Esophagus mucosa (tissue), 1 donor: Measurements from ENCODE around the gene NPAS2. TPM values are rescaled to one million over a fixed set of nuclear protein-coding genes. Genes with fewer than 3 reads are reported as not detected.

Experiments used
- ATAC-seq: fragments of 200-7000 bp; cut with Tn5 transposase; one replicate; pipeline ENCODE4 v1.9.1; 2020
- total RNA-seq: library from RNA; stranded (reverse); gene quantifications from one replicate; pipeline ENCODE4 v1.2.4, GENCODE V29; 2023
- donor health status: DM: yes; HTN: yes; CAD: no.

Gene NPAS2, protein sequence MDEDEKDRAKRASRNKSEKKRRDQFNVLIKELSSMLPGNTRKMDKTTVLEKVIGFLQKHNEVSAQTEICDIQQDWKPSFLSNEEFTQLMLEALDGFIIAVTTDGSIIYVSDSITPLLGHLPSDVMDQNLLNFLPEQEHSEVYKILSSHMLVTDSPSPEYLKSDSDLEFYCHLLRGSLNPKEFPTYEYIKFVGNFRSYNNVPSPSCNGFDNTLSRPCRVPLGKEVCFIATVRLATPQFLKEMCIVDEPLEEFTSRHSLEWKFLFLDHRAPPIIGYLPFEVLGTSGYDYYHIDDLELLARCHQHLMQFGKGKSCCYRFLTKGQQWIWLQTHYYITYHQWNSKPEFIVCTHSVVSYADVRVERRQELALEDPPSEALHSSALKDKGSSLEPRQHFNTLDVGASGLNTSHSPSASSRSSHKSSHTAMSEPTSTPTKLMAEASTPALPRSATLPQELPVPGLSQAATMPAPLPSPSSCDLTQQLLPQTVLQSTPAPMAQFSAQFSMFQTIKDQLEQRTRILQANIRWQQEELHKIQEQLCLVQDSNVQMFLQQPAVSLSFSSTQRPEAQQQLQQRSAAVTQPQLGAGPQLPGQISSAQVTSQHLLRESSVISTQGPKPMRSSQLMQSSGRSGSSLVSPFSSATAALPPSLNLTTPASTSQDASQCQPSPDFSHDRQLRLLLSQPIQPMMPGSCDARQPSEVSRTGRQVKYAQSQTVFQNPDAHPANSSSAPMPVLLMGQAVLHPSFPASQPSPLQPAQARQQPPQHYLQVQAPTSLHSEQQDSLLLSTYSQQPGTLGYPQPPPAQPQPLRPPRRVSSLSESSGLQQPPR
- total RNA-seq: 63.6 TPM

DNA sequence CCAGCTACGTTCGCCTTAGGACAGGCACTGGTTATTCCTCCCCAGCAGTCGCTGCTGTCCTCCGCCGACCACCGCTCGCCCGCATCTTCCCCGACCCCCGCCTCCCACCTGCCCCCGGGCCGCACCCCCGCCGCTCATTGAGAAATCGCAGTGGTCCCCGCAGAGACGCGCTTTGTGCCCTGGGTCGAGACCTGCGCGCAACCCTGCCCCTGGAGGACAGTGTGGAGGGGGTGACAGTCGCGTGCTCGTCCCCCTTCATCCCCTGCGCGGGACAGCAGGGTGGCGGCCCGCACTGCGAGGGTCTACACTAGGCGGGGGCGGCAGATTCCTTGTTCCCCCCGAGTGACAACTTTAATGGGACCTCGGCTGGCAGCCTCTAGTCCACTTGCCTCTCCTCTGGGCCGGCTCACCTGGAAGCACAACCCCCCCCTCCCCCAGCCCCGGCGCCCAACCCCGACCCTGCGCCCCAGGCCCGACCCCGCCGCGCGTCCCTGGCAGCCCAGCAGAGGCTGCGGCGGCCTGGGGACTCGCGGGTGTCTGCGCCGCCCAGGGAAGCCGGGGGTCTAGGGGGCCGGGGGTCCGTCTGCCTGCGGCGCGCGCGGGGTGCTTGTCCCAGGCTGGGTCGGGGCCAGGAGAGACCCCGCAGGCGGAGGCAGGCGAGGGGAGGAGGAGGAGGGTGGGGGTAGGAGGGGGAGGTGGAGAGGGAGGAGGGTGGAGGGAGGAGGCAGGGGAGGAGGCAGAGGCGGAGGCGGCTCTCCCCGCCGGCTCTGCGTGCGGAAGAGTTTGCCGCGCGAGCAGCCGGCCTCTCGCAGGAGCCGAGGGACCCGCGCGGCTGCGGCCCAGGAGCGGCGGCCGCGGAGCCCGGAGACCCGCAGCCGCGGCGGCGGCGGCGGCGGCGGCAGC is at the start of gene NPAS2:
Gene NPAS2, plus strand, starts transcription at position 770 of the 903 bp plus-strand sequence. CDS start 84,616 bp downstream, outside the sequence.
- peak; percentile 37 for ATAC-seq

DNA sequence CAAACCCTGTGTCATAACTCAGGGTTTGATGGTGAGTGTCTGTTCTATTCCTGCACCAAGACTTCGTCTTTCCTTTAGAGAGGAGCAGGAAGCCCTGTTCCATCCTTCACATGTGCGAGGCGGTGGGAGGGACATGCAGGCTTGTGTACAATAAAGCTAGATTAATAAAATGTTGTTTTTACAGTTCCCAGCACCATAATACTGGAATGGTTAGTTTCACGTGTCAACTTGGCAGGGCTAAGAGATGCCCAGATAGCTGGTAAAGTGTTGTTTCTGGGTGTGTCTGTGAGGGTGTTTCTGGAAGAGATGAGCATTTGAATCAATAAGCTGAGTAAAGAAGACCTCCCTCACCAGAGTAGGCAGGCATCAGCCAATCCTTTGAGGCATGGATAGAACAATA is 48.8 kb upstream of the NPAS2 start:
- no peak for ATAC-seq

DNA sequence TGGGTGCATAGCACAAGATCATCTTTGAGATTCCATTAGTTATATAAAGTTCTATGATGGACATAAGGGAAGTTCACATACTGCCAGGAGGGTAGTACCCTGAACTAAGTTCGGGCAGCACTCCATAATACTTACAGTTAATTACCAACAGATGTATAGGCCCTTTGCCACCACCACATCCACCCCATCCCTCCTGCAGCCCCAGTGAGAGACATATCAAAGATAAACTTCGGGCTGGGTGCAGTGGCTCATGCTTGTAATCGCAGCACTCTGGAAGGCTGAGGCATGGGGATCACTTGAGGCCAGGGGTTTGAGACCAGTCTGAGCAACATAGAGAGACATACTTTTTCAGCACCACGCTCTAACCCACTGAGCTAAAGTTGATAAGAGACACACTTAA is 46.4 kb upstream of the NPAS2 start:
- no peak for ATAC-seq

DNA sequence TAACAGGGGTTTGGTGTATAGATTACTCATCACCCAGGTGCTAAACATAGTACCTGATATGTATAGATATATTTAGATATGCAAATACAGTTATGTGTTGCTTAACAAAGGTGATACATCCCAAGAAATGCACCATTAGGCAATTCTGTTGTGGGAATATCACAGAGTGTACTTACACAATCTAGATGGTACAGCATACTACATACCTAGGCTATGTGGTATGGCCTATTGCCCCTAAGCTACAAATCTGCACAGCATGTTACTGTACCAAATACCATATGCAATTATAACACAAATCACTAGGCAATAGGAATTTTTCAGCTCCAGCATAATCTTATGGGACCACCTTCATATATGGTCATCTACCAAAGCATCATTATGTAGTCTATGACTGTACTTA is 43.5 kb upstream of the NPAS2 start:
- no peak for ATAC-seq

DNA sequence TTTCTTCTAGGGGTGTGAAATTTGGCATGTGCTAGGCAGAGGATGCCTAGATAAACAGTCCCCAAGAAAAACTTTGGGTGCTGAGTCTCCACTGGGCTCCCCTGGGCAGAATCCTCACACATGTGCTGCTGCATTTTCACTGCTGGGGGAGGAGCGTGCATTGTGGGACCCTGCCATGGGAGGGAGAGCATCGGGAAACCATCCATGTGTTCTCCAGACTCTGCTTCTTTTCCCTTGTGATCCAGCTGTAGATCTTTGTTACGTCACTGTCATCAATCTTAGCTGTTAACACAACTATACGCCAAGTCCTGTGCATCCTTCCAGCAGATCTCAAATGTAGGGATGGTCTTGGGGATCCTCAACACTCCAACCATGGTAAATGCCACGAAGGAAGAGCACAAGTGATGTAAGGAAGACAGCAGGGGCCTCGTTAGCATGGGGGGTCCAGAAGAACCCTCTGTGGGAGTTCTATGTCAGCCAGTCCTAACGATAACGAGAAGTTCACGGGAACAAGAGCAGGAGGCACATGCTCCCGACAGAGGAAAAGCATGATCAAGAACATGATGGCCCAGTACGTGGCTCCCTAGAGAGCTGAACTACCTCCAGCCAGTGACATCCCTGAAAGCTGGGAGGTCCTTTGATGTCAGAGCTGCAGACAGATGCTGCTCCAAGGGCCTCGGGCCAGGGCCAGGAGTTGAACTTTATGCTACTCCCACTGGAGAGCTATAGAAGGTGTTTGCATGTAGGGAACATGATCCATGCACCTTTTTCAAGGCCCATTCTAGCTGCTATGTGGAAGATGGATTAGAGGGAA is 41.1 kb upstream of the NPAS2 start:
- no peak for ATAC-seq

DNA sequence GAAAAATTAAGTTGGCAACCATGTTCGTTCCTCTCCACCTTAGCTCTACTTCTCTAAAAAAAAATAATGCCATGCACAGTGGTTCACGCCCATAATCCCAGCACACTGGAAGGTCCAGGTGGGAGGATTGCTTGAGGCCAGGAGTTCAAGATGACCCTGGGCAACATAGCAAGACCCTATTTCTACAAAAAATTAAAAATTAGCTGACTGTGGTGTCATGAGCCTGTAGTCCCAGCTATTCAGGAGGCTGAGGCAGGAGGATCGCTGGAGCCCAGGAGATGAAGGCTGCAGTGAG is 40.1 kb upstream of the NPAS2 start:
- no peak for ATAC-seq

DNA sequence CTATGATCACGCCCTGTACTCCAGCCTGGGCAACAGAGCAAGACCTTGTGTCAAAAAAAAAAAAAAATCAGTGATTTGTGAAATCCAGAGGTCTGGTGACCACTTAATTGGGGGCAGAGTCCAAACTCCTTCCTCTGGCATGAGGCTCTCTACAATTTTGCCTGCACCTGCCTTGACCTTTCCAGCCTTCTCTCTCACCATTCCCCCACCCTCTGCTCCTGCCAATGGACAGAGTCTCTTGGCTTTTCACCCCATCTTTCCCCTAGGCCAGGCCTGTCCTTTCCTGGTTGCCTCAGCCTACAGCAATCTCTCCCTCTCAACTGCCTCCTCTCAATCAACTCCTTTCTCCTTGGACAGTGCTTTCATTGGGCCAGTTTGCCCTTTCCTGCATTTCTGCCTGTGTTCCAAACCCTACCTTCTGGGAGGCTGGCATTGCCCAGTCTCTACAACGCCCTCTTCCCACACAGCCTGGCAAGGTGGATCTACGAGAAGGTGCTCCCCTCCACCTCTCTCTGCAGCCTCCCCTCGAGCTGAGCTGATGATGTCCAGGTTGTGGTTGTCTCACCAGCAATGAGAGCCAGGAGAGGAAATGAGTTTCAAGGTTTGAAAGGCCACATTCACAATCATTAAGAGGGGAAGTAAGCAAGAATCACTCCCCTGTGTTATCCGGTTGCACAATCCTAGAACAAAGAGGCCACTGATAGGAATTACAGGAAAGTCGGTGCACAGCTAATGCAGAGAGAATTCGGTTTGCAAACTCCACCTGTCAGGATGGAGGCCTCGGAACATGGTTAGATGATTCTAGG is 39.5 kb upstream of the NPAS2 start:
- ATAC-seq: peak; percentile 71

DNA sequence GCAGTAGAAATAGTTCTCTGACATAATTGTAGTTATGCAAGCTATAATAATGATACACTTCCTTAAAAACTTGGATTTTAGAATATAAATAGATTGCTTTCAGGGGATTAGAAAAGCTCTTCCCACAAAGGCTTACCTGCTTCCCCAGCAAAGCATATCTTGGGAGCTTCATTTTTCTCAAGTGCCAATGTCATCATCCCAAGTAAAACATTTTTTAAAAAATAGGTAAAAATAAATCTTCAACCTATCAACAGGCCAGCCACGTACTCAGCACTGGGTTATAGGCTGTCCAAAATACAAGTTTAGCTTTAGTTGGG is 39.0 kb upstream of the NPAS2 start:
- ATAC-seq: no peak

DNA sequence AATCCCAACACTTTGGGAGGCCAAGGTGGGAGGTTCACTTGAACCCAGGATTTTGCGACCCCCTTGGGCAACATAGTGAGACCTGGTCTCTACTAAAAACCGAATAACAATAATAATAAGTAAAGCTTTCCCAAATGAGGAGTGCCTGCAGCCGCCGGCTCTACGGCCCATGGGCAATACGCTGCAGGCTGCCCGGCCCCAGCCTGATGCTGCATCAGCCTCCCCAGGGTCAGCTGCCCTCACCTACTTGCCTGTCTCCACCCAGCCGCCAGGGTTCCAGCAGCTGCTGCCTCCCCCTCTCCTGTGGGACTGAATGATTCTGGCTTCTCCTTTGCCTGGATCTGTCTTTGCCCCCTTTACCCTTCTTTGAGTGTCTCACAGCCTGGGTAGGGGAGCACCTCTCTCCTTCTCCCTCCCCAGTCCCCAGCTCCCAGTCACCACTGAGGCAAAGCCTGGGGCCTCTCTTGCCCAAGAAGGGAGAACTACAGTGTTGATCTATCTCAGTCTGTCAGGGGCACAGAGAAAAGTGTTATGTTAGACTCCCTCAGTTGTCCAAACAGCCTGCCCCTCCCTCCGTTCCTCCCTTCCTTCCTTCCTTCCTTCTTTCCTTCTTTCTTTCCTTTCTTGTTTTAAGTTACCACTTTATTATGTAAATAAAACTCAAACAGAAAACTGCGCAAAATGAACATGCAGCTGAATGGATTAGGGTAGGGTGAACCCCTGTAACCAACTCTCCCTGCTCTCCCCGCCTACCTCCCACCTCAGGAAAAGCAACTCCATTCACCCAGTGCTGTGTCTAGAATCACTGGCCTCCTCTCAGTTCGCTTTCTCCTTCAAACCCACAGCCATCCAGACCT is 38.2 kb upstream of the NPAS2 start:
- ATAC-seq: no peak

DNA sequence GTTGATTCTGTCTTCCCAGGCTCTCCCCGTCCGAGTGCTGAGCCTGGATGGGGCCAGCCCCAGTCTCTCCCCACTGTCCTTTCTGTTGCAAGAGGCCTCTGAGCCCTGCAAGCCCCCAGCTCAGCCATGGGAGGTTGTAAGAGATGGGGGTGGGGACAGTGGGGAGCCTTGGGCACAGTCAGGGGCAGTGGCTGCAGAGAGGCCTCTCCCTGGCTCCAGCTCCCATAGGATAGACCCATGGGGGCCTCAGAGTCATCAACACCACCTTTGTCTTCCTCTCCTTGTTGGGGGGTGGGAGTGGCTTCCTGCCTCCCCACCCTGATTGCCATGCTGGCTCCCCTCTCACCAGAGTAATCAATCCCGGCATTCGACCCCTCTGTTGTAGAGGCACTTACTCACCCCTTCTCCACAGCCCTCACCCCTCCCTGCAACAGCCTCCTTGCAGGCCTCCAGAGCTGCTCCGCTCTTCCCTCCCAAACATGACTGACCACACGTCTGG is 37.5 kb upstream of the NPAS2 start:
- ATAC-seq: no peak

DNA sequence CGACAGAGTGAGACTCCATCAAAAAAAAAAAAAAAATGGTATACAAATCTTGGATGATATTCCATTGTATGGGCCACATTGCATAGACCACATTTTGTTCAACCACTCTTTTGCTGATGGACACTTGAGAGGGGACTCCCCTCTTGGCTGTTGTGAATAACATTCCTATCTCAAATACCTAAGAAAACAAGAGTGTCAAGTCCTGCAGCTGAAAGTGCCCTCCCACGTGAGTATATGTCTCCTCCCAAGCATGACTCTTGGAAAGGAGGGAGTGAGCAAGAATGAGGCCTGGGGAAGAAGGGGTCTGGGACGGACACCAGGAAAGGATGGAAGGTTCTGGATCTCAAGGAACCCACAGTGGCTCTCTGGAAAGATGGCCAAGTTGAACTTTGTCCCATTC is 36.0 kb upstream of the NPAS2 start:
- no peak for ATAC-seq

DNA sequence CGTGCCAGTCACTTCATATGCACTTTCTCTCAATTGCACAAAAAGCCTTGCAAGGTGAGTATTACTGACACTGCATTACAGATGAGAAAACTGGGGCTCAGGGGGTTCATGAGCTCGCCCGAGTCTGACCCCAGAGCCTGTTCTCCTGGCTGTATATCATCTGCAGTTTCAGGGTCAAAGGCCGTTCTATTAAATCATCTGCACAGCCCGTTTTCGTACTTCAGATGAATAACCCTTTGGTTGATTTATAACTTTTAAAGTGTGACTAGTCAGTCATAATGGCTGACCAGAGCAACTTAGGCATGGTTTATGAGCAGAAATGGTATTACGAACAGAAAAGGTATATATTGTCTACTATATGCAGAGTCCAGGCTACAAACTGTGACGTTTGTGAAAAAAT is 35.3 kb upstream of the NPAS2 start:
- no peak for ATAC-seq

DNA sequence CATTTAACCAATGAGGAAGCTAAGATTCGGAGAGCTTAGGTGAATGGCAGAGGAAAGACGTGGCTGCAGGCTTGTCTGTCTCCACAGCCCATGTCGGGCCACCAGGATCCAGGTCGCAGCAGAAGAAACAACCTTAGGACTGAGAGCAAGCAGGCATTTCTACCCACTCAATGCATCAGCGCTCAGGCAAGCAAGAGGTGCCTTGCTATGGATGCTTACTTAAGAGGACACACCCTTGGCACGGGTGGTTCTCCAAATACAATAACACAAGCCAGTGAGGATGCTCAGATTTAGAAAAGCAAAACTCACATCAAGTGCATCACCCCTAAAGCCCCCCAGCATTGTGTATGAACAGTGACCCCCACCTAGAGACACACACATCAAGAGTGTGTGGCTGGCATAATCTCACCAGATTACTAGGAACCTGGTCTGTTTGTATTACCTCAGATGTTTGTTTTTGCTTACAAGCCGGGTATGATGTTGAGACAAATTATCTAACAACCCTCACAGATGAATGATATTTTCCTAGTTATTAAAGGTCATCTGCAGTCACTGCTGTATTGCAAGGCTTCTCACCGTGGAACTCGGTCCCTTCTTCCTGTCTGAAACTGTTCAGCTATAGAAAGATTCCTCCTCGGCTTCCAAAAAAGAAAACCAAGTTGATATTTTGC is 34.2 kb upstream of the NPAS2 start:
- ATAC-seq: peak; percentile 48

DNA sequence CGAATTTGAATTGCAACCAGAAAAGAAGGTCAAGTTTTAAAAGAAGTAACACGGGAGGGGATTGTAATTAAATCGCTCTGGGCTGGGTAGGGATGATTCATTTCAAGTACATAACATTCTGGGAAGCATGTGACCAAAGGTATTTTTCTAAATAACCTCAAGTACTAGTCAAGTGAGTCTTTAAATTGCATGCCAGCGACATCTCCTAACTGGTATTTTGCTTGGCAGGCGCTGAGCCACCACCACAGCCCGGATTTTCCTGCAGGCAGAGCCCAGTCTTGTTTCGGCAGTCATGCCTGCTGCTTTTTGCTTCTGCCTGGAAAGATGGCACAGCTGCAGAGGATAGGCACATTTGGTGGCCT is 33.7 kb upstream of the NPAS2 start:
- peak; percentile 91 for ATAC-seq

DNA sequence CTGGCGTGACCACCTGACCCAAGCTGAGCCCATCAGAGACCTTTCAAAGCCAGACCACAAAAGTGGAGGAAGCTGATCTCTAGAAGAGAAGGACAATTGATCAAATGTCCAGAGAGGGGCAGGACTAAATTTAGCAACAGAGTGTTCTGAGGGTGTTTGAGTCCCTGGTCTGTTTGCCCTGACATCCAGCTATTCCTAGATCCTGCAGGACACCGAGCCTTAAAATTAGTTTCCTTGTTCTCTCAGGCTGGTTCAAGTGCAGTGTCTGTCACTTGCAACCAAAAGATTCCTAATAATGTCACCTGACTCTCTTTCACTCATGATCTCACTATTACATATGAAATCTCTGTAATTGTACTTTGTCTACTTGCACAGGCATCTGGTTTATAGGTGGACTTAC is 33.0 kb upstream of the NPAS2 start:
- ATAC-seq: no peak

DNA sequence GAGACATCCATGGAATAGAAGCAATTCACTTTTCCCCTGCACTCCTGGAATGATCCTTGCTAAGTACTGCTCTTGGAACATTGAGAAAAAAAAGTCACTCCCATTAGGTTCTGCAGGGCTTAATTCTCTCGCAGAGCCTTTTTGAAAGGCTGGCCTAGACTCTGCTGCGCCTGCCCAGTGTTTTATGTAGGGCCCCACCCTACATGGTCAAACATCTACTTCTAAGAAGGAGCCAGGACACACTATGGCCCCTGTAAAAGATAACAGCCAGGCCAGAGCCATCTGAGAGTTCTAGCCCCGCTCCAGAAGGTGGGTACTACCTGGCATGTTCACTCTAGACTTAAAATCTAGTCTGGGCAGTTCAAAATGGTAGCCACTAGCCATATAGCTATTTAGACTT is 30.6 kb upstream of the NPAS2 start:
- ATAC-seq: no peak

DNA sequence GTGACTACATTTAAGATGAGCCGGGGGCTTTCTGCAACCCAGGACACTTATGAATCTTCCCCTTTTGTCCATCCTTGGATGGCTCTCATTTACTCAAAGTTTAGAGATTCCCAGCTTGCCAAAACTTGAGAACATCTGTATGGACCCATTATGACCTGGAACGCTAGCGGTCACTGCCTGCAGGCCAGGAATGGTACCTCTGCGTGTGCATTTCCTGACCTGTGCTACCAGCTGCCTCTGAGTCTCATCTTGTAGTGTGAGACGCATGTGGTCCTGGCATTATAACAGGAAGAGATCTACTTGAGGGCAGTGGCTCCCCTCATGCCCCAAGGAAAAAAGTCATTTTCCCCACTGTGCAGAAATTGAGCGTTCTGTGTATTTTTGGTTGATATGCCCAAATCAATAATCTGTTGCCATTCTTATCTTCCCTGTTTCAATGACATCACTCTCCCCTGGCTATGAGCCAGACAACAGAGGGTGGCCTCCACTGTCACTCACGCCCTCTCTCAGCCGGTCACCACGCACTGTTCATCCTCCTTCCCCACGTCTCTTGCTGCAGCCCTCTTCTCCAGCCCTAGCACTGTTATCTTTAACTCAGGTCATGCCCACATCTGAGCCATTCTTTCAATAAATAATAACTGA is 28.5 kb upstream of the NPAS2 start:
- no peak for ATAC-seq

DNA sequence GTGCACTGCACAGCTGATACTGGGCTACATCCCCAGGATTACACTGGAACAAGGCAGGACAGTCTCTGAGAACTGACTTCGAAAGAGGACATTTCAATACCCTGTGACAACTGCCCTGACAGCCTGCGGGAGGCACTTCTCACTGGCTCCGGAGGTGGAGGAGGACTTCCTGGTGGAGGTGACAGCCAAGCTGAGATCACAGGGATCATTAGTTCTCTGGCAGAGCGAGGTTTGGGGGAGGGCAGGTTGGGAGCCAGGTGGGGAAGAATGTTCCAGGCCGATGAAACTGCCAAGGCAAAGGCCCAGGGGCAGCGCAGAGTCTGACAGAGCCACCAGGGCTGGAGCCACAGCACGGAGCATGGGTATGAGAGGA is 28.0 kb upstream of the NPAS2 start:
- ATAC-seq: no peak

DNA sequence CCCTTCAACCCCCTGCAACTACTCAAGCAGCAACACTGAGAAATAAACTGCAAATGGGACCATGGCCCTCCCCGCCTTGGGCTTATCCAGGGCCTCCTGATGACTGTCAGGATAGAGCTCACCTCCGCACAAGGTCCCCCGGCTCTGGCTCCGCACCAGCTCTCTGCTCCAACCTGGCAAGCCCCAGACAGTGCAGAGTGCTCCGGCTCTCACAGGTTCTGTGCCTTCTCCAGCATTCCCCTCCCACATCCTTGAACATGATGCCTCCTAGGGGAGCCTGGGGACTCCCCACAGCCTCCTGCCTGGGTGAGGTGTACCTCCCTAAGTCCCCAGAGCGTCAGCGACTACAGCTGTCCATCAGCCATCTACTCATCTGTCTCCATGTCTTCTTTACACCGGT is 26.7 kb upstream of the NPAS2 start:
- no peak for ATAC-seq
